ENCODE results near the gene GANC. TPM values are rescaled to one million over a fixed set of nuclear protein-coding genes. Genes with fewer than 3 reads are reported as not detected.

The GANC gene
- total RNA-seq, 1 donor from 2014 or later, result 24.3 TPM

Other genes starting within 250 kb of the GANC start
- not detected in 2 replicates for gene PLA2G4D, start 178.6 kb upstream of the GANC start, total RNA-seq
- not detected in 2 replicates for gene PLA2G4F, start 116.6 kb upstream of the GANC start, total RNA-seq
- gene VPS39, start 64.9 kb upstream of the GANC start, total RNA-seq, result 86.8 TPM in 2 replicates
- 44.2 and 47.0 TPM in 2 replicates for gene TMEM87A, start 232 bp downstream of the GANC start, total RNA-seq
- gene CAPN3, start 86.3 kb downstream of the GANC start, total RNA-seq, result 4.5 and 4.8 TPM in 2 replicates
- 52.3 and 53.0 TPM in 2 replicates for gene ZNF106, start 217.9 kb downstream of the GANC start, total RNA-seq
- 70.8 and 72.3 TPM in 2 replicates for gene SNAP23, start 222.4 kb downstream of the GANC start, total RNA-seq

Measured in T-helper 1 cell treated with Interleukin-12 subunit alpha and Interleukin-12 subunit beta and Interleukin-4 antibody, amounts not matched to agents 30 ng/mL and 1 ng/mL, for 36 hours (primary cell).